Keratinocyte (primary cell): ENCODE measurements around the gene HSD11B2. TPM values are rescaled to one million over a fixed set of nuclear protein-coding genes. Genes with fewer than 3 reads are reported as not detected.

Source experiments
- DNase-seq: peaks from one replicate; pipeline ENCODE4 v3.0.0-alpha.2; 2011; ENCODE audit warnings: low read depth, missing footprints, low spot score
- FAIRE-seq: peaks from 2 replicates; lab custom pipeline; 2011; peaks lifted over from hg19 to GRCh38; lab: Jason Lieb, UNC
- H2AFZ ChIP-seq: 2 replicates; pipeline ENCODE4 v1.6.0; 2012; ENCODE audit warnings: low read length, control low read depth, inconsistent platforms; ENCODE audit not compliant: control insufficient read depth
- H3K27ac ChIP-seq: 2 replicates; pipeline ENCODE4 v1.5.1; 2011; ENCODE audit warnings: low read length; ENCODE audit not compliant: control insufficient read depth, insufficient read depth
- H3K27me3 ChIP-seq: 3 replicates; pipeline ENCODE4 v1.6.0; 2011; ENCODE audit warnings: low read length; ENCODE audit not compliant: control insufficient read depth, insufficient read depth; ENCODE audit errors: extremely low read depth
- H3K36me3 ChIP-seq, 2 experiments: 2 replicates in 1 of 2; 3 replicates in 1 of 2; pipeline ENCODE4 v1.5.1; 2011; ENCODE audit warnings: low read length in 2 of 2, mild to moderate bottlenecking in 1 of 2; ENCODE audit not compliant: control insufficient read depth in 2 of 2, insufficient read depth in 2 of 2; ENCODE audit errors: extremely low read depth in 1 of 2
- H3K4me1 ChIP-seq: 3 replicates; pipeline ENCODE4 v1.5.1; 2011; ENCODE audit warnings: low read length; ENCODE audit not compliant: control insufficient read depth, insufficient read depth; ENCODE audit errors: extremely low read depth
- H3K4me2 ChIP-seq: 3 replicates; pipeline ENCODE4 v1.6.0; 2011; ENCODE audit warnings: low read depth, low read length; ENCODE audit not compliant: control insufficient read depth, insufficient read depth; ENCODE audit errors: extremely low read depth
- H3K4me3 ChIP-seq, 3 experiments: fragments of 200-600 bp in 1 of 3; sonication (generic) in 1 of 3; 2 replicates in 2 of 3; 3 replicates in 1 of 3; pipeline ENCODE4 v1.5.1; 2011 to 2016; ENCODE audit warnings: low read length in 3 of 3, mild to moderate bottlenecking in 3 of 3, control low read depth in 2 of 3, inconsistent platforms in 1 of 3, low read depth in 1 of 3, mixed read lengths in 1 of 3, mixed run types in 1 of 3, moderate library complexity in 1 of 3; ENCODE audit not compliant: control insufficient read depth in 2 of 3, insufficient read depth in 2 of 3; ENCODE audit errors: extremely low read depth in 1 of 3
- H3K79me2 ChIP-seq: 2 replicates; pipeline ENCODE4 v1.6.0; 2012; ENCODE audit warnings: low read length; ENCODE audit not compliant: control insufficient read depth, insufficient read depth
- H3K9ac ChIP-seq: 3 replicates; pipeline ENCODE4 v1.6.0; 2011; ENCODE audit warnings: low read length; ENCODE audit not compliant: control insufficient read depth, insufficient read depth; ENCODE audit errors: extremely low read depth
- H3K9me1 ChIP-seq: 3 replicates; pipeline ENCODE4 v1.6.0; 2011; ENCODE audit warnings: low read length; ENCODE audit not compliant: control insufficient read depth, insufficient read depth; ENCODE audit errors: extremely low read depth
- H3K9me3 ChIP-seq: 2 replicates; pipeline ENCODE4 v1.5.1; 2012; ENCODE audit warnings: low read depth, low read length; ENCODE audit not compliant: control insufficient read depth
- H4K20me1 ChIP-seq: 3 replicates; pipeline ENCODE4 v1.6.0; 2011; ENCODE audit warnings: low read length; ENCODE audit not compliant: control insufficient read depth, insufficient read depth; ENCODE audit errors: extremely low read depth
- EZH2 ChIP-seq: IDR thresholded peaks from one replicate; pipeline ENCODE4 v1.6.1; 2012; ENCODE audit warnings: inconsistent platforms, mild to moderate bottlenecking, low read length, moderate library complexity
- dilution Hi-C: fragments of 300-500 bp; cut with MboI; formaldehyde crosslinking; loops from one replicate; pipeline ENCODE4 v1.7.0; 2020; ENCODE audit warnings: low sequenced_read_pairs; ENCODE audit not compliant: extremely low pct_ligation_motif_present
- polyA plus RNA-seq, 5 experiments: library from polyadenylated mRNA; depleted of rRNA in 3 of 5; stranded (reverse) in 3 of 5; stranded (forward) in 1 of 5; unstranded in 1 of 5; fragments of >200 nt; gene quantifications; 1 replicate in 1 of 5; 2 replicates in 3 of 5; 3 replicates in 1 of 5; pipeline versions ENCODE4 v1.2.1 to v1.2.3, GENCODE V29; 2011 to 2012; ENCODE audit warnings: missing spikeins in 2 of 5, low read depth in 1 of 5, low replicate concordance in 1 of 5
- TF ChIP-seq, protein P1 (sequence below), 3 experiments: IDR thresholded peaks in 1 of 3; conservative IDR thresholded peaks in 1 of 3; optimal IDR thresholded peaks in 1 of 3; 2 replicates in 2 of 3; 3 replicates in 1 of 3; pipeline versions ENCODE3 to v1.5.1; 2011; ENCODE audit warnings: low read length in 3 of 3, mild to moderate bottlenecking in 3 of 3, moderate library complexity in 2 of 3, control low read depth in 1 of 3, inconsistent platforms in 1 of 3; ENCODE audit not compliant: insufficient read depth in 2 of 3; ENCODE audit errors: extremely low read depth in 1 of 3

Gene HSD11B2
- polyA plus RNA-seq, 1 donor (not counting 4 experiments of a cell fraction or from before 2014, with no cell fraction given): 0.93 TPM

DNA sequence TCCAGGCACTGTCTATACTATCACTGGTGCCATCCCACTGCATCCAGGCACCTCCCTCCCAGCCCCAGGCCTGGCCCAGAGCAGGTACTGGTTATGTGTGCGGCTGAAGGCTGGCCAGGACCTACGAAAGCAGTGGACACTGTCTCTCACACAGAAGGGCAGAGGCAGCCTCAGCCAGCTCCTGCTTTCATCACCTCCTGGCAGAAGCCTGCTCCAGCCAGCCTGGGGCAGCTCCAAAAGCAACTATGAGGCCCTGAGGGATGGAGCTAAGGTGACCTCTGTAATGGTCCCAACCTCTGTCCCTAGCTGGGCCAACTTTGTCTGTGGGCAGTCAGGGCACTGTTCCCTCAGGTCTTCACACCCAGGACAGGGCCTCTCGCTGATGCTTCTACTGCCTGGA, 18.8 kb downstream of the HSD11B2 start:
- TF ChIP-seq EZH2: no peak
- TF ChIP-seq, protein P1, sequence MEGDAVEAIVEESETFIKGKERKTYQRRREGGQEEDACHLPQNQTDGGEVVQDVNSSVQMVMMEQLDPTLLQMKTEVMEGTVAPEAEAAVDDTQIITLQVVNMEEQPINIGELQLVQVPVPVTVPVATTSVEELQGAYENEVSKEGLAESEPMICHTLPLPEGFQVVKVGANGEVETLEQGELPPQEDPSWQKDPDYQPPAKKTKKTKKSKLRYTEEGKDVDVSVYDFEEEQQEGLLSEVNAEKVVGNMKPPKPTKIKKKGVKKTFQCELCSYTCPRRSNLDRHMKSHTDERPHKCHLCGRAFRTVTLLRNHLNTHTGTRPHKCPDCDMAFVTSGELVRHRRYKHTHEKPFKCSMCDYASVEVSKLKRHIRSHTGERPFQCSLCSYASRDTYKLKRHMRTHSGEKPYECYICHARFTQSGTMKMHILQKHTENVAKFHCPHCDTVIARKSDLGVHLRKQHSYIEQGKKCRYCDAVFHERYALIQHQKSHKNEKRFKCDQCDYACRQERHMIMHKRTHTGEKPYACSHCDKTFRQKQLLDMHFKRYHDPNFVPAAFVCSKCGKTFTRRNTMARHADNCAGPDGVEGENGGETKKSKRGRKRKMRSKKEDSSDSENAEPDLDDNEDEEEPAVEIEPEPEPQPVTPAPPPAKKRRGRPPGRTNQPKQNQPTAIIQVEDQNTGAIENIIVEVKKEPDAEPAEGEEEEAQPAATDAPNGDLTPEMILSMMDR (optimal IDR thresholded peaks at IDR 0.05 in 1 of 3, IDR thresholded peaks at IDR 0.05 in 1 of 3, conservative IDR thresholded peaks at IDR 0.05 in 1 of 3; ENCODE audit: extremely low read depth in 1 of 3, insufficient read depth in 2 of 3, low read length in 3 of 3): no peak
- H3K4me2 ChIP-seq: no peak overlapping the region
- dilution Hi-C loops: no loop called here
- H3K27ac ChIP-seq: no peak overlapping the region
- H3K27me3 ChIP-seq: no peaks in the 10 kb centered on the region
- no peaks in the 10 kb centered on the region for H3K9me1 ChIP-seq
- DNase-seq (no peak), FAIRE-seq (no peak)
- H3K9me3 ChIP-seq: no peaks in the 10 kb centered on the region
- H3K36me3 ChIP-seq: peaks cover 5 to 20% of the 10 kb centered on the region in 2 experiments
- no peak overlapping the region for H3K9ac ChIP-seq
- H2AFZ ChIP-seq: no peak overlapping the region
- no peak overlapping the region for H3K4me3 ChIP-seq
- no peaks in the 10 kb centered on the region for H3K79me2 ChIP-seq
- H4K20me1 ChIP-seq: peaks cover 12% of the 10 kb centered on the region
- H3K4me1 ChIP-seq: no peaks in the 10 kb centered on the region

DNA sequence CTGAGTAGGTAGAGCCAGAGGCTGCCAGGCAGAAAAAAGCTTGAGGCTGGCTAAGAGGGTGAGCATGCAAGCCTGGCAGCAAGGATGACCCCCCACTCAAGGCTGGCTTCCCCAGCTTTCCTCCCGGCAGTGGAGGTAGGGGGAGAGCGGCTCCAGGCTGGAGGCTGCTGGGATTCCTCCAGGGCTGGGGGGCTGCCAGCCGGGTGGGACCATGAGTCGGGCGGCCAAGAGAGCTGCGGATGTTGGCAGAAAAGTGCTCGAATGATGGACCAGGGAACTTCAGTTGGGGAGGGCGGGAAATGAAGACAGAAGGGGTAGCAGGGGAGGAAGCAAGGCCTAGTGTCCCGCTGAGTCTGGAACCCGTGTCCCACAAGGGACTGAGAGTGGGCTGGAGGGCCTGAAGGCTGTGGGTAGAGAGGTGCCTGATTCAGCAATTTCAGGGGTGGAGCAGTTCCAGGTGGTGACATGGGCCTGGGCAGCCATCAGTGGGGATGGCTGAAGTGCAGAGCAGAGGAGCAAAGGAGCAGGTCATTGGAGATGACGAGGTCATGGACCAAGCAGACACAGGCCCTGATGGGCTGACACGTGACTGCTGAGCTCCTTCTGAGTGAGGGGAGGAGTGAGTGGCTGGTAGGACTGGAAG, 20.3 kb downstream of the HSD11B2 start:
- H3K4me3 ChIP-seq: no peak overlapping the region
- dilution Hi-C loops: no loop called here
- peaks cover 5 to 24% of the 10 kb centered on the region in 2 experiments for H3K36me3 ChIP-seq
- FAIRE-seq (no peak), DNase-seq (no peak)
- no peak overlapping the region for H3K9ac ChIP-seq
- no peaks in the 10 kb centered on the region for H3K79me2 ChIP-seq
- TF ChIP-seq, protein P1 (optimal IDR thresholded peaks at IDR 0.05 in 1 of 3, IDR thresholded peaks at IDR 0.05 in 1 of 3, conservative IDR thresholded peaks at IDR 0.05 in 1 of 3; ENCODE audit: extremely low read depth in 1 of 3, insufficient read depth in 2 of 3, low read length in 3 of 3): no peak
- TF ChIP-seq EZH2: no peak
- no peaks in the 10 kb centered on the region for H3K4me1 ChIP-seq
- H2AFZ ChIP-seq: no peak overlapping the region
- no peak overlapping the region for H3K4me2 ChIP-seq
- no peaks in the 10 kb centered on the region for H3K27me3 ChIP-seq
- H3K9me1 ChIP-seq: no peaks in the 10 kb centered on the region
- H3K9me3 ChIP-seq: no peaks in the 10 kb centered on the region
- no peak overlapping the region for H3K27ac ChIP-seq
- peaks cover 17% of the 10 kb centered on the region for H4K20me1 ChIP-seq
